Activated CD8-positive, alpha-beta memory T cell treated with anti-CD3 and anti-CD28 coated beads, Interleukin-2, amount 50 U/mL, for 4 hours (primary cell): ENCODE data around the gene RCBTB1.
"Not testable (repeated sequence)": the region's sequence is repeated elsewhere in the genome, so short reads cannot be mapped to it uniquely, and the experiment has no call there.

ENCODE experiments used
- DNase-seq: peaks from one replicate; pipeline ENCODE4 v3.0.0-alpha.2; 2020

The RCBTB1 gene

GRCh38 chr13:49585220-49586157, at the start of gene RCBTB1:
TSS of gene RCBTB1 (minus strand) at chr13:49585558. CDS start at chr13:49567279, 18,279 bp downstream.
- peak; percentile 70 for DNase-seq

- DNase-seq: no peak
These were observed 48.4 kb upstream of the RCBTB1 start for GRCh38 chr13:49633710-49634109.

DNA sequence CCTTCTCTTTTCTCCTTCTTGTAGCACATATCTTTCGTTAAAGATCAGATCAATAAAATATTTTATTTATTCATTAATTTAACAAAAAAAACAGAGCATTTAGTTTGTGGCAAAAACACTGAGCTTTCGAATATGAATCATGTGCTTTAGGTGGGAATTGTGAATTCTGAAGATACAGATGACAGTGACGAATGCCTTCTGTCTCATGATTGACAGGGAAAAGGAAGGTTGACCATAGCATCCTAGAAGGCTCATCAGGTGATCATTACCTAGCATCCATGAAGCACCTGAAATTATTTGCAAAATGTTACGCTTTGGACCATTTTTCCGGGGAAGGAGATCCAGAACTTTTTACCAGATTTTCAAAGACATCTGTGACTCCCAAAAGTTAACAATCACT, 46.8 kb upstream of the RCBTB1 start:
- DNase-seq: no peak

GRCh38 chr13:49630580-49630979, 45.2 kb upstream of the RCBTB1 start:
- no peak for DNase-seq

GRCh38 chr13:49629947-49630346, 44.6 kb upstream of the RCBTB1 start:
- DNase-seq: no peak

GRCh38 chr13:49629196-49629938, 44.0 kb upstream of the RCBTB1 start:
- no peak for DNase-seq

- peak; percentile 57 for DNase-seq
These were observed 42.7 kb upstream of the RCBTB1 start, which contains the start of gene ARL11 for GRCh38 chr13:49627831-49628652. TSS of gene ARL11 (plus strand) at chr13:49628507. CDS start at chr13:49630448, 1,941 bp downstream.

- no peak for DNase-seq
These were observed 40.2 kb upstream of the RCBTB1 start for GRCh38 chr13:49625392-49626079.

DNA sequence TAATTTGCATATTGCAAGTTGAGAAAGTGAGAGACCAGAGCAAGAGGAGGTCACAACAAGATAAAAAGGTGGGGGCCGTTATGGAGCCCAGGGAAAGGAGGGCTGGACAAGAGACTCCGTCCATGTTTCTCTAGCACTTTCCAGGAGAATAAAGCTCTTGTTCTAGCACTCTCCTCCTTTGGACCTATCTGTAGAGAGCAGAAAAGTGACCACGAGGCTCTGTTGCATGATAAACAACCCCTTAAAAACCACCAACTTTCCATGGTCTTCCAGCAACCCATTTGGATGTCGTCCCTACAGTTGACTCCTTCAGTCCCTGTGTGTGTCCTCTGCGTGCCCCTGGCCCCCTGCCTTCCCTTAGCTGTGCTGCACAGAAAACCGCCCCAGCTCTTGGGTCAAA, 38.9 kb upstream of the RCBTB1 start:
- no peak for DNase-seq

GRCh38 chr13:49622174-49622946, 37.0 kb upstream of the RCBTB1 start:
- no peak for DNase-seq

GRCh38 chr13:49620170-49620621, 34.8 kb upstream of the RCBTB1 start:
- DNase-seq: no peak

DNA sequence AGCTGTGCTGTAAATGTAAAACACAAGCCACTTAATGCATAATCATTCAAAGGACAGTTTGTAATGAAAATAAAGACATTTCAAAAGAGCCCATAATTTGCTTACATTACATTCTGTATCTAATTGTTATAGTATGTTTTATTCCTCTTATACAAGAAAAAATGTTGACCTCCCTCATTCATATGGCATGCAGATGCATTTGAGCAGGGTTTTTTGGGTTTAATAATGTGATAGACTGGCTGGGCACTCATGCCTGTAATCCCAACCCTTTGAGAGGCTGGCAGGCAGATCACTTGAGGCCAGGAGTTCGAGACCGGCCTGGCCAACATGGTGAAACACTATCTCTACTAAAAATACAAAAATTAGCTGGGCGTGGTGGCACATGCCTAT, 31.3 kb upstream of the RCBTB1 start:
- DNase-seq: no peak

DNA sequence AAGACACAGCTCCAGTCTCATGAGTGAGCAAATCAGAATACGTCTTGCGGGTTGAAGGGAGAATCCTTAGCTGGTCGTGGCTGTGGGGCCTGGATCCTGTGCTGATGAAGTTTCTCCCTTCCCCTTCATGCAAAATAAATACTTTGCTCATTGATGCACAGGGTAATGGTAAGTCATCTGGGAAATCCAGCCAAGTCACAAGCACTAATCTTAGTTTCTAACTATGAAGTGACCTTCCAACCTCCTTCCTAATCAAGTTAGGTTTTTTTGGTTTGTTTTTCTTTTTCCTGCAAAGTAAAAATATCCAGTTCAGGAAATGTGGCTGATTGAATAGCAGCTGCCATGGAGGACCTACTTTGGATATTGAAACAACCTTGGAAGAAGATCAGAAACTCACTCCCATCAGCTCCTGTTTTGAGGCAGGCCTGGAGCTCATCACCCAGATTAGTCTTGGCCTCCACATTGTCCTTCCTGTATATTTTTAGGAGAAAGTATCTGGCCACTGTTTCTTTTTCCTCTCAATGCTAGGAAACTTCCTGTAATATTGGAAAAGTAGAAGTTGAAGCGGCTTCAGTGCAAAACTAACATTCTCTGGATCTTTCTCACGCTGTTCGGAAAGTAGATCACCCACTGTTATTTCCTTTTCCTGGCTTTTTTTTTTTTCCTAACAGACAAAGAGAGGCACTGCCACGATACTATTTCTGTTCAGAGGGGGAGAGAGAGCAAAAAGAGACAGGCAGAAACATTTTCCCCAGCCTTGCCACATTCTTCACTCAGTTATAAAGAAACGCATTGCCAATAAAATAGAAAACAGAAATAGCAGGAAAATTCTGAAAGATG, 30.7 kb upstream of the RCBTB1 start:
- no peak for DNase-seq

DNA sequence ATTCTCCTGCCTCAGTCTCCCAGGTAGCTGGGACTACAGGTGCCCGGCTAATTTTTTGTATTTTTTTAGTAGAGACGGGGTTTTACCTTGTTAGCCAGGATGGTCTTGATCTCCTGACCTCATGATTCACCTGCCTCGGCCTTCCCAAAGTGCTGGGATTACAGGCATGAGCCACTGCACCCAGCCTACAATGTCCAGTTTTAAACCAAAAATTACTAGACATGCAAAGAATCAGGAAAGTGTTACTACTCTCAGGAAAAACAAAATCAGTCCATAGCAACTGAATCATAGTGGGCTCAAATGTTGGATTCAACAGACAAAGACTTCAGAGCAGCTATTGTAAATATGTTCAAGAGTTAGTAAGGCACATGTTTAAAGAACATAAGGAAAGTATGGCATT, 26.7 kb upstream of the RCBTB1 start:
- not testable (repeated sequence) for DNase-seq

DNA sequence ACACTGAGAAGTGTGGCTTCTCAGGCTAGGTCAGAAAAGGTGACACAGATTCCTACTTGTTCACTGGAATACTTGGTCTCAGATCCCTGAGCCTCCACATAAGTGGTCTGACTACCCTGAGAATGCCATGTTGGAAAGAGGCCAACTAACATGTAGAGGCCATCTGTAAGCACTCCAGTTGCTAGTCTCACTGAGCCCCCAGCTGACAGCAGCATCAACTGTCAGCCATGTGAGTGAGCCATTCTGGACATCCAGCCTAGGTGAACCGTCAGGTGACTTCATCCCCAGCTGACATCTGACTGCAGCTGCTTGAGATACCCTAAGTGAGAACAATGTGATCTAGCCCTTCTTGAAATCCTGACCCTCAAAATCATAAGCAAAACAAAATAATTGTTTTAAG, 24.8 kb upstream of the RCBTB1 start:
- no peak for DNase-seq

DNA sequence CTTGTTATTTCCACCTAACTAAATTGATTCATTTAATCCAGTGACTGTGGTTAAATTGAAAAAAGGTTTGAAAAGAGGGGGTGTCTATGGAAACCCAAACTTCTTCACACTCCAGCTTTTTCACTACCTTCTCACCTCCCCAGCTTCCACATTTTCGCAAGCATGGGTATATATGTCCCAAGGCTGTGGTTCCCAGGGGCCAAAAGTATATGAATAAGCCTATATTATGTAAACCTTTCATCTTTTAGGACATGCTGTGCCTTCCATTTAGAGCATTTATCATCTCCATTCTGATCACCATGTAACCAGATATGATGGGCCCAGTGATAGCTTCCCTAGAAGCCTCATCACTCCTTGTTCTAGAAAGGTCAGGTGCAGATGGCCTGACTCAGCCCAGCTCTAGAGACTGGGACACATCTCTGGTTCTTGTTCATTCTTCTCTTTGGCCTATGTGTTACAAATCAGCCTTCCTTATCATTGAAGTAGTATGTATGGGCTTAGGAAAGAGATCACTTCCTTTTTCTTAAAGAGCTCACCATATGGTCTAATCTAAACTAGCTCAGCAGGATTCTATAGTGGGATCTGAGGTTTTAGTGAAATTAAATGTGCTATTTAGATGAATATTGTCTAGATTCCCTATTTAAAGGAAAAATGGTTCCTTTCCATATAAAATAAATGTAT, 23.4 kb upstream of the RCBTB1 start:
- no peak for DNase-seq

DNA sequence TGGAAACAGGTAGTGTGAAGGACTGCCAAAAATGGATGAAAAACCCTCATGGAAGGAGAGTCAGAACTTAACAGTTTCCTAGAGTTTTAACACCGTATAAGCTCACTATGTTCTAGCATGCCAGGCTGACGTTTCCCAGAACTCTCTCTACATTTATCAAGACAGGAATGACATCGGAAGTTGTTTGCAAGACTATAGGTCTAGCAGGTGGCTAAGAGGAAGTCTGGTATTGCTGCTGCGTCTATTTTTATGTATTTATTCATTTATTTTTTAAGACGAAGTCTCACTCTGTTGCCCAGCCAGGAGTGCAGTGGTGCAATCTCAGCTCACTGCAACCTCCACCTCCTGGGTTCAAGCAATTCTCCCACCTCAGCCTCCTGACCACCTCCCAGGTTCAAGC, 22.4 kb upstream of the RCBTB1 start:
- no peak for DNase-seq

- peak; percentile 82 for DNase-seq
These were observed 21.6 kb upstream of the RCBTB1 start for GRCh38 chr13:49606747-49607648.

DNA sequence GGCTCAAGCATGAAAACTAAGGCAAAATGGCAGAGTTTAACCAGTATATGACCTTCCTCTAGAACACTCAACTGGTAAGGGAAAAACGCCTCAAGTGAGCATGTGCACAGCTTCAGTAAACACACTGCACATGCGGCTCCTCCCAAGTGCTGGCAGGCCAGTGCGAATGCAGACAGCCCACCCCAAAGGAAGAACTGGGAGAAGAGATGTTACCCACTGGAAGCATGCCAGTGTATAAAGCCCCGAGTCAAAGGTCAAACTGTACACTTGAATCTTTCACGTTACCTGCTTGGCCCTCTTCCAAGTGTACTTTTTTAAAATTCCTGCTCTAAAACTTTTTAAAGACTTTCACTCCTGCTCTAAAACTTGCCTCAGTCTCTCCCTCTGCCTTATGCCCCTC, 19.2 kb upstream of the RCBTB1 start:
- DNase-seq: no peak
